Left lung (tissue), 10 donors: ENCODE measurements around the gene CDKN2B. TPM values are rescaled to one million over a fixed set of nuclear protein-coding genes. Genes with fewer than 3 reads are reported as not detected.
A peak's percentile ranks its signal among the peaks of the same experiment; 100 is the strongest.

Source experiments
- ATAC-seq: fragments of 200-7000 bp; cut with Tn5 transposase; one replicate; pipeline ENCODE4 v1.9.1; 2020; ENCODE audit warnings: moderate library complexity
- DNase-seq, 4 donors: peaks; one replicate each; pipeline ENCODE4 v3.0.0-alpha.2; 2013 to 2020
- H3K27ac ChIP-seq, 2 donors: fragments of 200-600 bp; sonication (generic) in 1 of 2; one replicate each; pipeline versions ENCODE4 v1.5.0 to v1.8.0; 2020 to 2021
- H3K27me3 ChIP-seq, 2 donors: fragments of 200-600 bp; sonication (generic) in 1 of 2; one replicate each; pipeline versions ENCODE4 v1.5.0 to v1.8.0; 2020 to 2021
- H3K36me3 ChIP-seq, 2 donors: fragments of 200-600 bp; sonication (generic) in 1 of 2; one replicate each; pipeline versions ENCODE4 v1.5.0 to v1.8.0; 2020 to 2021
- H3K4me1 ChIP-seq, 2 donors: fragments of 200-600 bp; one replicate each; pipeline ENCODE4 v1.8.0; 2021
- H3K4me3 ChIP-seq, 2 donors: fragments of 200-600 bp; sonication (generic) in 1 of 2; one replicate each; pipeline versions ENCODE4 v1.5.0 to v1.8.0; 2020 to 2021; ENCODE audit warnings: mild to moderate bottlenecking in 1 of 2
- H3K9me3 ChIP-seq, 2 donors: fragments of 200-600 bp; sonication (generic) in 1 of 2; one replicate each; pipeline versions ENCODE4 v1.5.0 to v1.8.0; 2020 to 2021
- CTCF ChIP-seq, 2 donors: fragments of 200-600 bp; sonication (generic) in 1 of 2; IDR thresholded peaks; one replicate each; pipeline versions ENCODE4 v1.5.0 to v1.8.0; 2021; ENCODE audit warnings: antibody characterized with exemption in 2 of 2
- intact Hi-C, 2 donors: fragments of 100-400 bp; cut with DNase I; formaldehyde crosslinking; loops; one replicate each; pipeline versions ENCODE4 v1.11.2 to v1.14.2; 2022
- polyA plus RNA-seq, 6 donors: library from polyadenylated mRNA; unstranded; fragments of 120-200 nt; gene quantifications; one replicate each; pipeline ENCODE4 v1.2.1, GENCODE V29; 2013; ENCODE audit not compliant: insufficient read length in 6 of 6
- total RNA-seq, 2 donors: library from RNA; stranded (reverse); fragmentation: NEBNext Ultra II Directional; extraction: Animal tissue kit (Norgen Biotek cat#: 25700); gene quantifications; one replicate each; pipeline ENCODE4 v1.2.1, GENCODE V29; 2021
- donor health status: DM: no; HTN: yes; CAD: no.
- donor health status: DM: no; HTN: no; CAD: no.

The CDKN2B gene
- total and polyA plus RNA-seq, 8 donors, result 0.06 to 75.6 (median 0.14) TPM; not detected in 1

GRCh38 chr9:21995006-21995665, 14.0 kb downstream of the CDKN2B start:
- ATAC-seq (peak; percentile 86), DNase-seq (peak; percentile 43 to 94 (median 69))
- Histone ChIP-seq H3K27ac (peak overlapping the region; percentile 85 to 94), H3K4me1 (peaks cover 4 to 17% of the 10 kb centered on the region in 2 donors), H3K4me3 (peak overlapping the region; percentile 90 to 97), H3K9me3 (no peaks in the 10 kb centered on the region), H3K27me3 (peaks cover 22 to 79% of the 10 kb centered on the region in 2 donors), H3K36me3 (no peaks in the 10 kb centered on the region)
- intact Hi-C loops, result no loop called here
- TF ChIP-seq CTCF (IDR thresholded peaks at IDR 0.05), result no peak

- intact Hi-C loops, result no loop called here
- no peak for TF ChIP-seq CTCF (IDR thresholded peaks at IDR 0.05)
- H3K4me3 ChIP-seq, result peak within 1 kb of the TSS; percentile 90 to 97
- H3K36me3 ChIP-seq, result no peaks in the 10 kb centered on the region
- peaks cover 4 to 17% of the 10 kb centered on the region in 2 donors for H3K4me1 ChIP-seq
- peak within 1 kb of the TSS; percentile 85 to 94 for H3K27ac ChIP-seq
- no peaks in the 10 kb centered on the region for H3K9me3 ChIP-seq
- peaks cover 28 to 79% of the 10 kb centered on the region in 2 donors for H3K27me3 ChIP-seq
- peak; percentile 73 for ATAC-seq
- DNase-seq, result peak in 3 of 4 donors; percentile 50 to 87 (median 61)
Observed at GRCh38 chr9:21994556-21995005, 14.5 kb downstream of the CDKN2B start, which contains the start of gene CDKN2B-AS1. CDKN2B-AS1 (plus strand) TSS chr9:21994791.

- Histone ChIP-seq H3K36me3 (no peaks in the 10 kb centered on the region), H3K4me1 (peaks cover 4 to 17% of the 10 kb centered on the region in 2 donors), H3K27me3 (peaks cover 33 to 83% of the 10 kb centered on the region in 2 donors), H3K27ac (peak within 1 kb of the TSS; percentile 85 to 94), H3K9me3 (no peaks in the 10 kb centered on the region), H3K4me3 (peak within 1 kb of the TSS; percentile 90 to 97)
- no peak for TF ChIP-seq CTCF (IDR thresholded peaks at IDR 0.05)
- ATAC-seq, result peak; percentile 58
- intact Hi-C loops, result no loop called here
- DNase-seq, result peak in 2 of 4 donors; percentile 57 to 85
Observed at GRCh38 chr9:21993893-21994555, 15.1 kb downstream of the CDKN2B start, which contains the start of gene CDKN2A. CDKN2A (minus strand) TSS chr9:21994392.

- Histone ChIP-seq H3K9me3 (no peaks in the 10 kb centered on the region), H3K27ac (no peak overlapping the region), H3K4me3 (no peak overlapping the region), H3K4me1 (peaks cover 4 to 17% of the 10 kb centered on the region in 2 donors), H3K27me3 (peaks cover 43 to 90% of the 10 kb centered on the region in 2 donors), H3K36me3 (no peaks in the 10 kb centered on the region)
- TF ChIP-seq CTCF (IDR thresholded peaks at IDR 0.05), result no peak
- intact Hi-C loops, result no loop called here
- no peak for ATAC-seq
- DNase-seq, result no peak
Observed at GRCh38 chr9:21993007-21993406, 16.1 kb downstream of the CDKN2B start.
